Dermis microvascular lymphatic vessel endothelial cell (primary cell): ENCODE results near the gene ABCC8. TPM values are rescaled to one million over a fixed set of nuclear protein-coding genes. Genes with fewer than 3 reads are reported as not detected.

Experiments
- DNase-seq, 2 donors: peaks; one replicate each; pipeline versions ENCODE4 v3.0.0 to v3.0.0-alpha.2; 2010; ENCODE audit warnings: low read depth in 2 of 2
- total RNA-seq: library from RNA; depleted of rRNA; stranded (reverse); fragments of >200 nt; gene quantifications from 2 replicates; pipeline ENCODE4 v1.2.1, GENCODE V29; 2014

ABCC8 gene
- total RNA-seq, 1 donor from 2014 or later, result not detected

GRCh38 chr11:17352950-17353820 is 123.5 kb downstream of the ABCC8 start:
- peak in 1 of 2 donors; percentile 75 for DNase-seq

DNA sequence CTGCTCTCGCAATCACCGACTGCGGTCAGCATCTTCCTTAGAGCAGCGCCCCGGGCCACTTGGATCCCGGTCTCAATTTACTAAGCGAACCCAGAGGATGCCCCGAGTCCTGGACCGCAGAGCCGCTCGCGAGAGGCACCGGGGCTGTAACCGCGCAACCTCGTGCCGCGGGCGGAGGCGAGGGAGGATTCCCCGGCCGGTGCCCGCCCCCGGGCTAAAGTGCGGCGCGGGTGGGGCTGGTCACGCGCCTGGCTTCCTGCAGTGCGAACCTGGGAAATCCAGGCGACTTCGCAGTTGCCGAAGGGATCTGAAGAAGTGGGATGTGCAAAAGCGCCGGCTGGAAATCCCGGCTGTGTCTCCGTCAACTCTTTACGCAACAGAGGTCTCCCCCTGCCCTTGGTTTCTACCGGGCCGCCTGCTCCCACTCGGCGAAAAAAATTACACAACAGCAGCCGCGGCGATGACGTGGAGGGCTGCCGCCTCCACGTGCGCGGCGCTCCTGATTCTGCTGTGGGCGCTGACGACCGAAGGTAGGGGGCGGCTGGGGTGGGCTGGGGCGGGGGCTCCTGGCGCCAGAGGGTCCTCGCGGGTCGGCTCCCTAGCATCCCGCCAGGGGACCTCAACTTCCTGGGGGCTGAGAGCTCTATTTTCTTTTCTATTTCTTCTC is 125.0 kb downstream of the ABCC8 start, which contains the start of gene NCR3LG1:
TSS of gene NCR3LG1 (plus strand) at position 291 of the 667 bp plus-strand sequence. CDS start at position 461, 170 bp downstream.
- peak in 1 of 2 donors; percentile 58 for DNase-seq

DNA sequence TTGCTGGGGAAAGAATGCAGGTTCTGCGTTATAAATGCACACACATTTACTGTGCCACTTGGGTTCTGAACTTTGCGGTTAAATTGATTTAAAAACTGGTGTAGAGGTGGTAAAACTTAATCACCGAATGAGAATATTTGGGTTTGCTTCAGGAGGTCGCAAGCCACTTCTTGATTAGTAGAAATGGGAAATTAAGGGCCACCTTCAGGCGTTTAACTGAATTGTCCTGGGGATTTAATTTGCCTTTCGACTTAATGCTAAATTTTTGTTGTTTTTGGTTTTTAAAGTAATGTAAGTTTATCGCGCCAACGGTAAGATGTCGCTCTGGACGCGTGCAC is 125.5 kb downstream of the ABCC8 start:
- no peak for DNase-seq

- no peak for DNase-seq
Observed at GRCh38 chr11:17350455-17351171, 126.0 kb downstream of the ABCC8 start.

- DNase-seq, result no peak
Observed at GRCh38 chr11:17347676-17348075, 129.0 kb downstream of the ABCC8 start.

DNA sequence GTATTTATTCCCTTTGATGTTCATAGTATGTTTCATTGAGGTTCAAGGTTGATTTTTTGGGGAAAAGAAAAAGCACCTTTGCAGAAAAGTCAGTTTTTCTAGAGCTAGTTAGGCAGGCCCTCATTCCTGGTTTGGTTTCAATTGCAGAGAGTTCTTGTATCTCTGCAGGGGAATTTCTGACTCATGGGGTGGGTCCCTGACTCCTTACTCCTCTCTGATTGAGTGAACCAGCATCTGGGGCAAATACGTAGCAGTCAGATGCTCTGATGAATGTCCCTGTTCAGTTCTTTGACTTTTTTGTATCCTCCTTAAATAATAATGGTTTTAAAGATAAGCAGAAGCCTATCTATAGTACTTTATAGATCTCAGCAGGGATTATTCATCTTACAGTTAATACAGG is 132.7 kb downstream of the ABCC8 start:
- no peak for DNase-seq

DNA sequence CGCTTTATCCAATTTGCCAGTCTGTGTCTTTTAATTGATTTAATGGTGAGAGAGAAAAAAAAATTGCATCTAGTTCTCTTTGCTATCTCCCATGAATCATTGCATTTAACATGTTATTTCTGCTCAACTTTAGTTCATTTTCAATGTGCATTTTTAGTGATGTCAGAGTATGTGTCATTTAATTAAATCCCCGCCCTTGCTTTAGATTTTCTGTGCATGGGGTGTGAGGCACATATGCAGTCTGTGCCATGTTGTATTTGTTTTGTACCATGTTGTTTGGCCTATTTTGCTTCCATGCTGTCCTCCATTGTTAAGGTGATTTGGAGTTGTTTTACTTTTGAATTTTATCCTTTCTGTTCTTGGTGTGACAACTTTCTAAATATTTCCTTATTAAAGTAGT is 133.4 kb downstream of the ABCC8 start:
- no peak for DNase-seq

Other genes starting within 250 kb of the ABCC8 start
- gene NUCB2, start 200.1 kb downstream of the ABCC8 start, total RNA-seq, result 29.8 and 38.8 TPM in 2 replicates
- 0.38 and 0.51 TPM in 2 replicates for gene NCR3LG1, start 125.0 kb downstream of the ABCC8 start, total RNA-seq
- gene KCNJ11, start 88.2 kb downstream of the ABCC8 start, total RNA-seq, result 0.64 and 2.1 TPM in 2 replicates
- not detected in 2 replicates for gene USH1C, start 67.6 kb upstream of the ABCC8 start, total RNA-seq
- gene OTOG, start 70.4 kb upstream of the ABCC8 start, total RNA-seq, result not detected in 2 replicates
- gene MYOD1, start 242.7 kb upstream of the ABCC8 start, total RNA-seq, result not detected in 2 replicates